SK-N-SH (cell line): ENCODE data around the gene TMEM171. TPM values are rescaled to one million over a fixed set of nuclear protein-coding genes. Genes with fewer than 3 reads are reported as not detected.

Experiments used
- CTCF ChIA-PET: fragments of 300-600, 350-600 bp; formaldehyde crosslinking; extraction: SDS; loops from one replicate; lab custom pipeline; 2021; lab: Yijun Ruan, JAX
- POLR2A ChIA-PET: fragments of 350-600 bp; sonication (Branson Sonifier 250); formaldehyde crosslinking; extraction: SDS; loops from one replicate; lab custom pipeline; 2020; ENCODE audit warnings: antibody characterized with exemption, inconsistent platforms; lab: Yijun Ruan, JAX
- DNase-seq: peaks from one replicate; pipeline ENCODE4 v3.0.0; 2012
- H2AFZ ChIP-seq: fragments of 200-600 bp; sonication (generic); 2 replicates; pipeline ENCODE4 v1.8.1; 2016; ENCODE audit warnings: antibody characterized with exemption, mild to moderate bottlenecking, low read depth
- H3F3A ChIP-seq: fragments of 200-600 bp; sonication (generic); replicated peaks from 2 replicates; pipeline ENCODE3; 2016; ENCODE audit warnings: antibody characterized with exemption, mild to moderate bottlenecking; ENCODE audit not compliant: insufficient read depth
- H3K27ac ChIP-seq, 2 experiments: fragments of 200-500 bp in 1 of 2; fragments of 200-600 bp in 1 of 2; sonication (Bioruptor generic) in 1 of 2; sonication (generic), shearing (Covaris generic) in 1 of 2; 2 replicates each; pipeline versions ENCODE4 v1.5.1 to v1.6.1; 2014 to 2016; ENCODE audit warnings: low read depth in 2 of 2, inconsistent platforms in 1 of 2, low read length in 1 of 2, mild to moderate bottlenecking in 1 of 2, mixed read lengths in 1 of 2
- H3K27me3 ChIP-seq: fragments of 200-600 bp; sonication (generic), shearing (Covaris generic); 2 replicates; pipeline ENCODE4 v1.6.1; 2016; ENCODE audit warnings: mixed run types; ENCODE audit not compliant: insufficient read depth
- H3K36me3 ChIP-seq, 2 experiments: fragments of 200-500 bp in 1 of 2; fragments of 200-600 bp in 1 of 2; sonication (Bioruptor generic) in 1 of 2; sonication (generic) in 1 of 2; replicated peaks in 1 of 2; 2 replicates each; pipeline versions ENCODE3 to v1.5.1; 2014 to 2016; ENCODE audit warnings: low read length in 1 of 2, mild to moderate bottlenecking in 1 of 2; ENCODE audit not compliant: insufficient read depth in 2 of 2, control insufficient read depth in 1 of 2
- H3K4me1 ChIP-seq, 2 experiments: fragments of 200-500 bp in 1 of 2; fragments of 200-600 bp in 1 of 2; sonication (Bioruptor generic) in 1 of 2; sonication (generic), shearing (Covaris generic) in 1 of 2; 2 replicates each; pipeline versions ENCODE4 v1.5.1 to v1.6.1; 2014 to 2016; ENCODE audit warnings: low read depth in 1 of 2, low read length in 1 of 2, mixed run types in 1 of 2; ENCODE audit not compliant: insufficient read depth in 2 of 2, control insufficient read depth in 1 of 2
- H3K4me2 ChIP-seq: fragments of 200-600 bp; sonication (generic), shearing (Covaris generic); 2 replicates; pipeline ENCODE4 v1.6.1; 2017; ENCODE audit warnings: mixed run types
- H3K4me3 ChIP-seq, 2 experiments: fragments of 200-500 bp in 1 of 2; fragments of 200-600 bp in 1 of 2; sonication (Bioruptor generic) in 1 of 2; sonication (generic), shearing (Covaris generic) in 1 of 2; 2 replicates each; pipeline versions ENCODE4 v1.5.1 to v1.8.1; 2014 to 2016; ENCODE audit warnings: low read depth in 2 of 2, inconsistent platforms in 1 of 2, low read length in 1 of 2, mild to moderate bottlenecking in 1 of 2, mixed read lengths in 1 of 2, moderate library complexity in 1 of 2
- H3K79me2 ChIP-seq: fragments of 200-600 bp; sonication (generic); 2 replicates; pipeline ENCODE4 v1.8.1; 2017; ENCODE audit warnings: mild to moderate bottlenecking; ENCODE audit not compliant: insufficient read depth
- H3K9ac ChIP-seq: fragments of 200-600 bp; sonication (generic); 2 replicates; pipeline ENCODE4 v1.6.1; 2017; ENCODE audit warnings: mixed run types
- H3K9me2 ChIP-seq: fragments of 200-600 bp; sonication (generic); 2 replicates; pipeline ENCODE4 v1.6.1; 2017; ENCODE audit warnings: mixed run types
- H3K9me3 ChIP-seq: fragments of 200-600 bp; sonication (generic); 2 replicates; pipeline ENCODE4 v1.6.1; 2017; ENCODE audit warnings: mixed run types, mild to moderate bottlenecking, moderate library complexity
- H4K20me1 ChIP-seq: fragments of 200-600 bp; sonication (generic); 2 replicates; pipeline ENCODE4 v1.6.1; 2017; ENCODE audit warnings: mild to moderate bottlenecking, mixed run types; ENCODE audit not compliant: insufficient read depth
- EP300 ChIP-seq, 2 experiments: IDR thresholded peaks; 2 replicates each; pipeline versions ENCODE4 v1.4.0 to v1.6.1; 2012; ENCODE audit warnings: borderline replicate concordance in 1 of 2, low read depth in 1 of 2, low read length in 1 of 2
- EZH2phosphoT487 ChIP-seq: fragments of 200-600 bp; sonication (generic); IDR thresholded peaks from 2 replicates; pipeline ENCODE4 v1.6.1; 2017; ENCODE audit warnings: low read depth, mixed run types, mild to moderate bottlenecking, antibody characterized with exemption, moderate library complexity, borderline replicate concordance
- FOSL2 ChIP-seq: IDR thresholded peaks from 2 replicates; pipeline ENCODE4 v1.4.0; 2012; ENCODE audit warnings: low read depth, mild to moderate bottlenecking, moderate library complexity, borderline replicate concordance
- GABPA ChIP-seq: IDR thresholded peaks from 2 replicates; pipeline ENCODE4 v1.4.0; 2012; ENCODE audit warnings: low read depth, mild to moderate bottlenecking
- IRF3 ChIP-seq: fragments of 150-350 bp; IDR thresholded peaks from 2 replicates; pipeline ENCODE4 v1.6.1; 2016; ENCODE audit warnings: mild to moderate bottlenecking, low read depth, low read length
- JUND ChIP-seq: IDR thresholded peaks from 2 replicates; pipeline ENCODE4 v1.4.0; 2012
- MAX ChIP-seq: IDR thresholded peaks from 2 replicates; pipeline ENCODE4 v1.4.0; 2012; ENCODE audit warnings: low read depth
- MEF2A ChIP-seq: IDR thresholded peaks from 2 replicates; pipeline ENCODE4 v1.4.0; 2012; ENCODE audit warnings: low read depth, borderline replicate concordance
- MXI1 ChIP-seq: IDR thresholded peaks from 2 replicates; pipeline ENCODE4 v1.6.1; 2012; ENCODE audit warnings: mild to moderate bottlenecking, low read depth, low read length, improper control_type of control experiment
- NFIC ChIP-seq: IDR thresholded peaks from 2 replicates; pipeline ENCODE4 v1.4.0; 2012; ENCODE audit warnings: borderline replicate concordance
- NRF1 ChIP-seq: IDR thresholded peaks from 2 replicates; pipeline ENCODE4 v1.6.1; 2012; ENCODE audit warnings: low read depth, mild to moderate bottlenecking, low read length
- RAD21 ChIP-seq: IDR thresholded peaks from 2 replicates; pipeline ENCODE4 v1.6.1; 2012; ENCODE audit warnings: mild to moderate bottlenecking, low read length
- RCOR1 ChIP-seq: fragments of 150-350 bp; IDR thresholded peaks from 2 replicates; pipeline ENCODE4 v1.6.1; 2017; ENCODE audit warnings: antibody characterized with exemption, low read length
- RFX5 ChIP-seq: IDR thresholded peaks from 2 replicates; pipeline ENCODE4 v1.6.1; 2012; ENCODE audit warnings: mild to moderate bottlenecking, improper control_type of control experiment, low read length
- SIN3A ChIP-seq: IDR thresholded peaks from 2 replicates; pipeline ENCODE4 v1.6.1; 2012; ENCODE audit warnings: low read depth, mild to moderate bottlenecking, low read length, moderate library complexity, borderline replicate concordance
- SMC3 ChIP-seq: IDR thresholded peaks from 2 replicates; pipeline ENCODE4 v1.6.1; 2012; ENCODE audit warnings: low read depth, low read length, improper control_type of control experiment
- TAF1 ChIP-seq: IDR thresholded peaks from 2 replicates; pipeline ENCODE4 v1.6.1; 2012; ENCODE audit warnings: low read depth, mild to moderate bottlenecking, low read length, moderate library complexity, borderline replicate concordance
- TCF12 ChIP-seq: IDR thresholded peaks from 2 replicates; pipeline ENCODE4 v1.4.0; 2012
- USF1 ChIP-seq: IDR thresholded peaks from 2 replicates; pipeline ENCODE4 v1.4.0; 2012; ENCODE audit warnings: low read depth, borderline replicate concordance
- USF2 ChIP-seq: fragments of 150-350 bp; IDR thresholded peaks from 2 replicates; pipeline ENCODE4 v1.6.1; 2017; ENCODE audit warnings: antibody characterized with exemption, low read length, low read depth, borderline replicate concordance
- ZBTB33 ChIP-seq: IDR thresholded peaks from 2 replicates; pipeline ENCODE4 v1.4.0; 2012; ENCODE audit warnings: low read depth, borderline replicate concordance
- WGBS: methylation state at CpG from one replicate; pipeline ENCODE4 v1.1.6; 2017; ENCODE audit warnings: low lambda C conversion rate; 5-methylcytosine and 5-hydroxymethylcytosine counted together
- polyA plus RNA-seq, 3 experiments: library from polyadenylated mRNA; depleted of rRNA; stranded (reverse); fragments of >200 nt; gene quantifications; 2 replicates each; pipeline ENCODE4 v1.2.3, GENCODE V29; 2012

Gene TMEM171
- polyA plus RNA-seq (2012; rRNA removed) = 7.6 and 8.9 TPM in 2 replicates
- polyA plus RNA-seq (2012; cell fraction: cytosol; rRNA removed) = 5.8 and 6.6 TPM in 2 replicates
- 4.3 and 4.4 TPM in 2 replicates for polyA plus RNA-seq (2012; cell fraction: nucleus; rRNA removed)

GRCh38 chr5:73120222-73121118 is at the start of gene TMEM171:
Gene TMEM171, plus strand, starts transcription at chr5:73120575. Its CDS starts 2,799 bp downstream, at chr5:73123374.
- H3K79me2 ChIP-seq = no peaks in the 10 kb centered on the region
- TF ChIP-seq NRF1 (peak; percentile 48), FOSL2 (no peak)
- H3K9me3 ChIP-seq = no peaks in the 10 kb centered on the region
- peaks cover 0 to 4% of the 10 kb centered on the region in 2 experiments for H3K36me3 ChIP-seq
- peak; percentile 81 for DNase-seq
- peak within 1 kb of the TSS; percentile 87 for H3K4me2 ChIP-seq
- CTCF ChIA-PET = interaction anchor here (1.0 to 1.2 kb wide), 2 partner anchors 10 to 81 kb away, joined by 4 read pairs; no protein-coding TSS in a partner anchor
- WGBS = 55% methylated on average over 27 of the region's 94 CpGs
- H2AFZ ChIP-seq = peak within 1 kb of the TSS; percentile 83
- H3K4me3 ChIP-seq = peak within 1 kb of the TSS; percentile 60 to 72
- H3K27me3 ChIP-seq = no peaks in the 10 kb centered on the region
- no peak within 1 kb of the TSS for H3K27ac ChIP-seq
- peak within 1 kb of the TSS; percentile 33; the same call in 1 of the 2 replicates for H3K9ac ChIP-seq
- no peaks in the 10 kb centered on the region for H3K9me2 ChIP-seq
- no peaks in the 10 kb centered on the region for H4K20me1 ChIP-seq
- H3K4me1 ChIP-seq = peaks cover 8 to 15% of the 10 kb centered on the region in 2 experiments
- peaks cover 4% of the 10 kb centered on the region for H3F3A ChIP-seq
- POLR2A ChIA-PET = no interaction called here

GRCh38 chr5:73081093-73081492 is 39.3 kb upstream of the TMEM171 start:
- TF ChIP-seq RAD21 (no peak), ZBTB33 (no peak), TCF12 (no peak), EP300 (IDR thresholded peaks at IDR 0.05; ENCODE audit: borderline replicate concordance in 1 of 2, low read depth in 1 of 2, low read length in 1 of 2) (no peak), TAF1 (no peak), RFX5 (no peak), MAX (no peak), SMC3 (no peak), SIN3A (no peak), NFIC (no peak), IRF3 (no peak), GABPA (no peak), USF1 (no peak), RCOR1 (no peak), MEF2A (no peak), FOSL2 (no peak), JUND (no peak), EZH2phosphoT487 (no peak), MXI1 (no peak), USF2 (no peak)
- H3F3A ChIP-seq = peaks cover 7% of the 10 kb centered on the region
- H3K4me3 ChIP-seq = no peak overlapping the region
- peaks cover 28 to 72% of the 10 kb centered on the region in 2 experiments for H3K36me3 ChIP-seq
- H2AFZ ChIP-seq = no peak overlapping the region
- H3K27me3 ChIP-seq = no peaks in the 10 kb centered on the region
- POLR2A ChIA-PET = no interaction called here
- no peaks in the 10 kb centered on the region for H4K20me1 ChIP-seq
- no peak overlapping the region for H3K27ac ChIP-seq
- 92% methylated on average over 4 of the region's 4 CpGs for WGBS
- H3K79me2 ChIP-seq = no peaks in the 10 kb centered on the region
- no peak overlapping the region for H3K9ac ChIP-seq
- H3K4me1 ChIP-seq = no peaks in the 10 kb centered on the region
- DNase-seq = no peak
- CTCF ChIA-PET = interaction anchor here (1.2 kb wide), 1 partner anchor 120 kb away, joined by 4 read pairs; no protein-coding TSS in a partner anchor
- no peak overlapping the region for H3K4me2 ChIP-seq
- no peaks in the 10 kb centered on the region for H3K9me2 ChIP-seq
- H3K9me3 ChIP-seq = no peaks in the 10 kb centered on the region
